ENCODE data around the gene SVOPL.
"Not testable (repeated sequence)": the region's sequence is repeated elsewhere in the genome, so short reads cannot be mapped to it uniquely, and the experiment has no call there.

The SVOPL gene

GRCh38 chr7:138705167-138705566 is 4.0 kb upstream of the SVOPL start:
- peak in 1 of 10 donors; percentile 4 for DNase-seq
- intact Hi-C loops (cut with DNase I): no loop called here

- intact Hi-C loops (cut with DNase I): no loop called here
- peak in 1 of 10 donors; percentile 59 for DNase-seq
These were observed 368 bp upstream of the SVOPL start for GRCh38 chr7:138701537-138701923.

GRCh38 chr7:138699661-138700060 is 1.5 kb downstream of the SVOPL start:
- DNase-seq: peak in 1 of 10 donors; percentile 77
- intact Hi-C loops (cut with DNase I): no loop called here

- peak in 1 of 10 donors; percentile 39 for DNase-seq
- intact Hi-C loops (cut with DNase I): no loop called here
These were observed 2.9 kb downstream of the SVOPL start for GRCh38 chr7:138698281-138698680.

- intact Hi-C loops (cut with DNase I): no loop called here
- peak in 1 of 10 donors; percentile 16 for DNase-seq
These were observed 3.5 kb downstream of the SVOPL start for GRCh38 chr7:138697535-138698182.

GRCh38 chr7:138695776-138696175 is 5.4 kb downstream of the SVOPL start:
- intact Hi-C loops (cut with DNase I): not testable (repeated sequence)
- DNase-seq: peak in 1 of 10 donors; percentile 5

GRCh38 chr7:138695106-138695505 is 6.1 kb downstream of the SVOPL start:
- intact Hi-C loops (cut with DNase I): no loop called here
- peak in 1 of 10 donors; percentile 25 for DNase-seq

GRCh38 chr7:138691178-138691577 is 10.0 kb downstream of the SVOPL start:
- no peak for DNase-seq
- intact Hi-C loops (cut with DNase I): no loop called here

GRCh38 chr7:138690495-138690894 is 10.7 kb downstream of the SVOPL start:
- intact Hi-C loops (cut with DNase I): no loop called here
- DNase-seq: no peak

GRCh38 chr7:138688037-138688436 is 13.1 kb downstream of the SVOPL start:
- intact Hi-C loops (cut with DNase I); DNase-seq: not testable (repeated sequence)

GRCh38 chr7:138684340-138684739 is 16.8 kb downstream of the SVOPL start:
- intact Hi-C loops (cut with DNase I): no loop called here
- DNase-seq: no peak

GRCh38 chr7:138679793-138680192 is 21.4 kb downstream of the SVOPL start:
- intact Hi-C loops (cut with DNase I): no loop called here
- no peak for DNase-seq

GRCh38 chr7:138670594-138670993 is 30.6 kb downstream of the SVOPL start:
- no peak for DNase-seq
- intact Hi-C loops (cut with DNase I): no loop called here

- DNase-seq: no peak
- intact Hi-C loops (cut with DNase I): no loop called here
These were observed 31.8 kb downstream of the SVOPL start for GRCh38 chr7:138669364-138669763.

- intact Hi-C loops (cut with DNase I): no loop called here
- DNase-seq: no peak
These were observed 32.2 kb downstream of the SVOPL start for GRCh38 chr7:138668946-138669345.

GRCh38 chr7:138668229-138668596 is 32.9 kb downstream of the SVOPL start:
- intact Hi-C loops (cut with DNase I): no loop called here
- DNase-seq: no peak

GRCh38 chr7:138667535-138668228 is 33.5 kb downstream of the SVOPL start:
- DNase-seq: no peak
- intact Hi-C loops (cut with DNase I): no loop called here

- no peak for DNase-seq
- intact Hi-C loops (cut with DNase I): no loop called here
These were observed 34.8 kb downstream of the SVOPL start for GRCh38 chr7:138666385-138666784.

GRCh38 chr7:138665669-138666140 is 35.5 kb downstream of the SVOPL start:
- intact Hi-C loops (cut with DNase I): no loop called here
- peak in 4 of 10 donors; percentile 8 to 49 (median 25) for DNase-seq

GRCh38 chr7:138665249-138665648 is 35.9 kb downstream of the SVOPL start:
- intact Hi-C loops (cut with DNase I): no loop called here
- no peak for DNase-seq

- intact Hi-C loops (cut with DNase I): no loop called here
- peak in 5 of 10 donors; percentile 7 to 84 (median 17) for DNase-seq
These were observed 37.1 kb downstream of the SVOPL start for GRCh38 chr7:138663725-138664710.

All from posterior cingulate gyrus (tissue), 11 donors.